C4-2B (cell line): ENCODE measurements around the gene MMP25.

Source experiments
- H3K27ac ChIP-seq: fragments of 450-650 bp; 2 replicates; pipeline ENCODE4 v1.5.1; 2017
- ZFX ChIP-seq: fragments of 450-650 bp; IDR thresholded peaks from 2 replicates; pipeline ENCODE4 v1.6.1; 2017
- TF ChIP-seq, protein P1 (sequence below): fragments of 450-650 bp; conservative IDR thresholded peaks from 2 replicates; pipeline ENCODE4 v1.5.1; 2017; ENCODE audit warnings: mild to moderate bottlenecking

MMP25 gene

DNA sequence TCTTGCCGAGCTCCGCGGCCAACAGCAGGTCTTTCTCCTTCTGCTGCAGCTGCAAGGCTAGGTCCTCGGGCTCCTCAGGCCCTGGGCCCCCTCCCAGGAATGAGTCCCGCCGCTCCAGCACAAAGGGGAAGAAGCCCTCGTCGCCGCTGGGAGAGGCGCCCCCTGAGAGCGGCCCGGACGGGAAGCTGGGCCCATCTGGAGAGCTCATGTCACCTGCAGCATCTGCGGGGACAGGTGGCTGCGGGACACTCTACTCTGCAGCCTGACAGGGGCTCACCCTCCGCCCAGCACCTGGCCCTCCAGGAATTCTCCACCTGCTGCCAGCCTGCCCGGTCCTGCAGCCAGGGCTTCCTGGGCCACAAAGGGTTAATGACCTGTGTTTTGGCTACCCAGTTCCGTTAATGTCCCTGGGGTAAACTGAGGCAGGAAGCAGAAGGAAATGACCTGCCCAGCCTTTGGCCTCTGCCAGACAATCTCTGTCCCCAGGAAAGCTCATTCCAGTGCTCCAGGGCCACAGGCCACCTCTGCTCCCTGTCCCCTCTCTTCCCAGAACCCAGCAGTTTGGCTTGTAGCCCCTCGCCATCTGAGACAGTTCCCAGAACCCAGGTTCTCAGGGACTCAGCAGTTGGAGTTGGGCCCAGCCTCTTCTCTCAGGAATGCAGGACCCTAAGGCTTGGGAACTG lies 10.9 kb upstream of the MMP25 start:
- peak overlapping the region; percentile 66; the same call in 1 of the 2 replicates for H3K27ac ChIP-seq
- TF ChIP-seq ZFX, result no peak
- TF ChIP-seq, protein P1, sequence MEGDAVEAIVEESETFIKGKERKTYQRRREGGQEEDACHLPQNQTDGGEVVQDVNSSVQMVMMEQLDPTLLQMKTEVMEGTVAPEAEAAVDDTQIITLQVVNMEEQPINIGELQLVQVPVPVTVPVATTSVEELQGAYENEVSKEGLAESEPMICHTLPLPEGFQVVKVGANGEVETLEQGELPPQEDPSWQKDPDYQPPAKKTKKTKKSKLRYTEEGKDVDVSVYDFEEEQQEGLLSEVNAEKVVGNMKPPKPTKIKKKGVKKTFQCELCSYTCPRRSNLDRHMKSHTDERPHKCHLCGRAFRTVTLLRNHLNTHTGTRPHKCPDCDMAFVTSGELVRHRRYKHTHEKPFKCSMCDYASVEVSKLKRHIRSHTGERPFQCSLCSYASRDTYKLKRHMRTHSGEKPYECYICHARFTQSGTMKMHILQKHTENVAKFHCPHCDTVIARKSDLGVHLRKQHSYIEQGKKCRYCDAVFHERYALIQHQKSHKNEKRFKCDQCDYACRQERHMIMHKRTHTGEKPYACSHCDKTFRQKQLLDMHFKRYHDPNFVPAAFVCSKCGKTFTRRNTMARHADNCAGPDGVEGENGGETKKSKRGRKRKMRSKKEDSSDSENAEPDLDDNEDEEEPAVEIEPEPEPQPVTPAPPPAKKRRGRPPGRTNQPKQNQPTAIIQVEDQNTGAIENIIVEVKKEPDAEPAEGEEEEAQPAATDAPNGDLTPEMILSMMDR, result no peak

DNA sequence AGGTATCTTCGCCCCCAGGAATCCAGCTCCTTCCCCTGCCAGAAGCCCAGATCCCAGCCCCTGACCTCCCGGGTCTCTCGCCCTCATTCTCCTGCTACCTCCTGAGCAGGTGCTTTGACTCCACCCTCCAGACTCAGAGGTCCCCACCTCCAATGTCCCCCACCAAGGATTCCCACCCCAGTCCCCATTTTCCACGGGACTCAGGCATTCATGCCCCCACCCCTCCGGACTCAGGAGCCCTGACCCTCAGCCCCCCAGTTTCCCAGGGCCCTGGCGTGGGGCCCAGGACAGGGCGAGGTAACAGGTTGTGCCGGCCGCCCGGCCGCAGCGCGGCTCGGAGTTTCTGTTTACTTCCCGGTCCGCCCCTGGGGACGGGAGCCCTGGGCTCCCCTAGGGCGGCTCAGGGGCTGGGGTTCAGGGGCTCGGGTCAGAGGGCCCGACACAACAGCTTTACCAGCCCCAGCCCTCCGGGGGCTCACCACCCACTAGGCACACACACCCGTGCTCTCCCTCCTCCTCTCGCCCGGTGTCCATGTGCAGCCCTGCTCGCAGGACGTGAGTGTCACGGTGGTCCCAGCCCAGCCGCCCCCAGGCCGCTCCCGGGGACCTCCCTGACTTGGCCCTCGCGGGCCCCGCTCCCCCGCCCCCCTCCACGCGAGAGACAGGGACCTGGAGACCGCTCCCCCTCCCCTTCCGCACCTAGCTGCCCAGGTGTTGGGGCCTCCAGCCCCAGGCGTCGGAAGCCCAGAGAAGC lies 10.2 kb upstream of the MMP25 start:
- H3K27ac ChIP-seq, result peak overlapping the region; percentile 66
- no peak for TF ChIP-seq ZFX
- TF ChIP-seq, protein P1, result no peak

DNA sequence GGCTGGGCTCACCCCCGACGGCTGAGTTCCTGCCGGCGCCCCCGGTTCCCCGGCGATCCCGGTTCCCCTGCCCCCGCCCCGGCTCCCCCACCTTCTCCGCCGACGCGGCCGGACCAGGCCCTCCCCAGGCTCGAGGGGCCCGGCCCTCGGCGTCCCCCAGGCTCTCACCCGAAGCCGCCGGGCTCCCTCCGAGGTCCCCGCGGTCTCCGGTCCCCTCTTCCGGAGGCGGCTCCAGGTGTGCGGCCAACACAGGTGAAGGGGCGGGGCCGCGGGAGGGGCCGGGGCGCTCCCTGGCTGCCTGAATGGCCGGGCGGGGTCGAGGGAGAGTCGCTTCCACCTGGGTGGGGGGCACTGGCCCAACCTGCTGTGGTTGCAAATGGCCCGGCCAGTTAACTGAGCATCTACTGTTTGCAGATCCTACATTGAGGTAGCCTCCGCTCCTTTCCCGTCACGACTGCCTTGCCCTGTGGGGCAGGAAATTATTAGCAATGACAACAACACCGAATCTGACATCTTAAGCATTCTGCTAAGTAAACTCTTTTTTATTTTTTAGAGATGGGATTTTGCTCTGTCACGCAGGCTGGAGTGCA lies 9.5 kb upstream of the MMP25 start, which contains the start of gene BICDL2:
BICDL2 (minus strand) TSS at position 219 of the 590 bp plus-strand sequence. CDS start 1,448 bp downstream, outside the sequence.
- TF ChIP-seq, protein P1, result no peak
- no peak for TF ChIP-seq ZFX
- peak within 1 kb of the TSS; percentile 66 for H3K27ac ChIP-seq

DNA sequence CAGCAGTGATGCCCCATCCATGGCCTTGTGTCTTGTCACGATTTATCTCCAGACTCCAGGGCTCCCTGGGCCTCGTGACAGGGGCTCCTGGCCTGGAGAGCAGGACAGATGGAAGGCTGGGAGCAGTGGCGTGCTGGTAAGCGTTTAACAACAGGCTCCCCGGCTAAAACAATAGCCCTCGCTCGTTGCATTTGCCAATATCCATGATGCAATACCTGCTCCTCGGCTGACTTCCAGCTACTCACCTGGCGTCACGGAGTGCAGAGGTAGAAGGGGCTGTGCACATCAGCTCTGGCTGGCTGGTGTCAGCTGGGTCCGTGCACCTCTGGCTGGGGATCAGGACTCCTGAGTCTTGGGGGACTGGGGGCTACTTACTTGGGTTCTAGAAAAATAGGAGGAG lies 8.1 kb upstream of the MMP25 start:
- peak overlapping the region; percentile 3; the same call in 1 of the 2 replicates for H3K27ac ChIP-seq
- TF ChIP-seq ZFX, result no peak
- TF ChIP-seq, protein P1, result no peak

DNA sequence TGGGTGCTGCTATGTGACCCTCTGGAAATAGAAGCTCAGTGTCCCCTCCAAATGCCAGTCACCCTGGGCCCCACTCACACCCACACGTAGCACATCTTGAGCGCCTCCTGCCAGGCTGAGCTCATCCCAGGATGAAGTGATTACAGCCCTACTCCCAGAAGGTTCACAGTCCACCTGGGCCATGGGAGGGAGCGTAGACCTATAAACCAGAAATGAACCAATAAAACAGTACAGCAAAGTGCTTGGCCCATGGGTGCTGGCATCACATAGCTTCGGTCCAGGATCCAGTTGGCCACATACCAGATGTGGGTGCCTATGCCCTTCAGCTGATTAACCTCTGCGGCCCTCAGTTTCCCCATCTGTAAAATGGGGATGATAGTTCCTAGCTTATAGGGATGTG lies 7.5 kb upstream of the MMP25 start:
- no peak for TF ChIP-seq ZFX
- TF ChIP-seq, protein P1, result no peak

DNA sequence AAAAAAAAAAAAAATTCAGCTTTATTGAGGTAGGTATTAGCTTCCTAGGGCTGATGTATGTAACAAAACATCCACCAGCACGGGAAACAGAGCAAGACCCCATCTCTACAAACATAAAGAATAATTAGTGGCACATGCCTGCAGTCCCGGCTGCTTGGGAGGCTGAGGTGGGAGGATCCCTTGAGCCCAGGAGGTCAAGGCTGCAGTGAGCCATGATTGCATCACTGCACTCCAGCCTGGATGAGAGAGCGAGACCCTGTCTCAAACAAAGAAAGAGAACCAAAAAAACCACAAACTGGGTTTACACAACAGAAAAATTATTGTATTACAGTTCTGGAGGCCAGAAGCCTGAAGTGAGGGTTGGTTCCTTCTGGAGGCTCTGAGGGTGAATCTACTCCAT lies 4.0 kb upstream of the MMP25 start:
- no peak for TF ChIP-seq ZFX
- TF ChIP-seq, protein P1, result no peak

More for the DNA sequence above, 7.5 kb upstream of the MMP25 start:
- no peak overlapping the region for H3K27ac ChIP-seq

DNA sequence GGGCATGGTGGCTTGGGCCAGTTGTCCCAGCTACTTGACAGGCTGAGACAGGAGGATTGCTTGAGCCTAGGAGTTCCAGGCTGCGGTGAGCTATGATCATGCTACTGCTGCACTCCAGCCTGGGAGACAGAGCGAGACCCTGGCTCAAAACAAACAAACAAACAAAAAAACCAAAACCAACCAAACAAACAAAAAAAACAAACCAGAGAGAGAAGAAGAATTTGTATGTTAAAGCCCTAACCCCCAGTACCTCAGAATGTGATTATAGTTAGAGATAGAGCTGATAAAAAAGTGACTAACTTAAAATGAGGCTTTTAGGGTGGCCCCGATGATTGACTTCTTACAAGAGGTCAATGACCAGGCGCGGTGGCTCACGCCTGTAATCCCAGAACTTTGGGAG lies 1.7 kb upstream of the MMP25 start:
- TF ChIP-seq ZFX, result no peak
- TF ChIP-seq, protein P1, result no peak
- no peak overlapping the region; the same call in 1 of the 2 replicates for H3K27ac ChIP-seq

More for the DNA sequence above, 4.0 kb upstream of the MMP25 start:
- no peak overlapping the region for H3K27ac ChIP-seq
